ENCODE results near the gene CYTH4.

CYTH4 gene

GRCh38 chr22:37290737-37291136 is 8.4 kb downstream of the CYTH4 start:
- DNase-seq (ENCODE audit: low read depth, low spot score): no peak

DNA sequence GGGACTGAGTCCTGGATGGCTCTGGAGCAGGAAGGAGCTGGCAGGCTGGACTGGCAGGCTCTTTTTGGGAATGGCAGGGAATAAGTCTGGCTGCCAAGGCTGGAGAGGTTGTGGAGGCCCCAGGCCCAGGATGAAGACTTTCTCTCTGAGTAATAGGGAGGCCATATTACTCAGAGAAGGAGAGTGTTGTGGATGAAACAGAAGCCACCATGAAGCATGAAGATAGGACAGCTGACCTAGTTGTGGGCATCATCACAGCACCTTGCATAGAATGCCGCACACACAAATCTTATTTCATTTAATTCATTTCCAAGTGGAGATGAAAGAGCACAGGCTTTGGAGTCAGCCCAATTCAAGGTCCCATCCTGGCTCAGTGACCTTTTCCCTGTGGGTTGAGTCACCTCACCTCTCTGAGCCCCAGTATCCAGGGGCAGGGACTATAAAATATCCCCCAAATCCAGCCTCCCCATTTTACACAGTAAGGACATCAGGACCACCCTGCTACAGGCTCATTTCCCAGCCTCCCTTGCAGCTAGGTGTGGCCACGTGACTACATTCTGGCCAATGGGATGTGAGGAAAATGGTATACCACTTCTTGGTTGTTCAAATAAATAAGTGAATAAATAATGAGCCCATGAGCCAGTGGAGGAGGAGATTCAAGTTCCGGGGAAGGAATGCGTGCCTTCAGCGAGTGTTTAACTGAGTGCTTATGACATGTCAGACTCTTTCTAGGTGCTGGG is 9.4 kb downstream of the CYTH4 start:
- DNase-seq (ENCODE audit: low read depth, low spot score): no peak

- DNase-seq (ENCODE audit: low read depth, low spot score): no peak
These were observed 10.3 kb downstream of the CYTH4 start for GRCh38 chr22:37292641-37293040.

DNA sequence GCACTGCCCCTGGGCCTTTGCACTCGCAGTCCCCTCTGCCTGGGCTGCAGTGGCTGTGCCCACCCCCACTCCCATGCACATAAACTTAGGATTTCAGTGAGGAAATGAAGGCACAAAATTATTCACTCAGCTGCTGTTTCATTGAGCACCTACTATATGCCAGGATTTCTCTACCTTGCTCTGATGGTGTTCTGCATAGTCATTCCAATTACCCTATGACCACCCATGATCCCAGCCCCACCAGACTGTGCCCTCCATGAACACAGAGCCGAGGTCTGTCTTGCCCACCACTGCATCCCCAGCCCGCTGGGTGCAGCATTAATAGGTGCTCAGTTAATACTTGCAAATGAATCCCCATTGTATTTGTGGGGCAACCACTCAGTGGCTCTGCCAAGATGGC is 10.9 kb downstream of the CYTH4 start:
- DNase-seq (ENCODE audit: low read depth, low spot score): no peak

DNA sequence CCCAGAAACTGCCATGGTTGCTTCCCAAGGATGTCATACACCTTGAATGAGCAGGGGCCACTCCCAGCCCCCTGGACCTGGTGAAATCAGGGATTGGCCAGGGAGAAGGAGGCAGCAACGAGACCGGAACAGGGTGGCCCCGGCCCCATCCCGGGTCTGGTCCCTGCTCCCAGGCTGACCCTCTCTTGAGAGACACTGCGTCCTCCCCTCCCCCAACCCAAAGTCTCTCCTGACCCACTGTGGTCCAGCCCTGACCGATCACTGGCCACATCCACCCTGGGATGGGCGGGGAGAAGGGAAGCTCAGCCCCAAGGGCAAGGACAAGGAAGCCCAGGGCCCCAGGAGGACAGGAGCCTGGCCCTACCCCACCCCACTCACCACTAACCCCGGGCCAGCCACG is 12.4 kb downstream of the CYTH4 start:
- no peak for DNase-seq (ENCODE audit: low read depth, low spot score)

DNA sequence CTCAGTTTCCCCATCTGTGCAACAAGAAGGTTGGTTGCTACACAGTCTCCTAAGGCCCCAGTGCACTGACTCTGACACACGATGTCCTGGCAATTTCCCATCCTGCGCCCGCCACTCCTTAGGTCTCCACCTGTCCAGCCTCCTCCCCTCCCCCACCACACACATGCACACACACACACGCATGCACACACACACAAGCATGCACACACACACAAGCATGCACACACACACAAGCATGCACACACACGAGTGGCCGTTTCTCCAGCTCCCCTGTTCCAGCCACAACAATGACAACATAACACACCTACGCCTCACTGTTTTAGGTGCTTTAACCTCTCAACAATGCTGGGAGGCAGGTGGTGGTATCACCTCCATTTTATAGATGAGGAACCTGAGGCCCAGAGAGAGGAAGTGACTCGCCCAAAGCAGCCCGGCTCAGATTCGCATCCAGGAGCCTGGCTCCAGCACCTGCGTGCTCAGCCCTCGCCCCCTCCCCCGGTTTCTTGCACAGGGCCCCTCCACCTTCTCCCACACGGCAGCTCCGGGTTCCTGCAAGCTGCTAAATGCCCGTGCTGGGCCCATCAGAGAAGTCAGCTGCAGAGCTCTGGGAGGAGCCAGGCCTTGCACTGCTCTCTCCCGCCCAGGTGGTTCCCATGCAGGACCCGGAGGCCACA is 13.0 kb downstream of the CYTH4 start:
- no peak for DNase-seq (ENCODE audit: low read depth, low spot score)

GRCh38 chr22:37295946-37296345 is 13.6 kb downstream of the CYTH4 start:
- DNase-seq (ENCODE audit: low read depth, low spot score): no peak

DNA sequence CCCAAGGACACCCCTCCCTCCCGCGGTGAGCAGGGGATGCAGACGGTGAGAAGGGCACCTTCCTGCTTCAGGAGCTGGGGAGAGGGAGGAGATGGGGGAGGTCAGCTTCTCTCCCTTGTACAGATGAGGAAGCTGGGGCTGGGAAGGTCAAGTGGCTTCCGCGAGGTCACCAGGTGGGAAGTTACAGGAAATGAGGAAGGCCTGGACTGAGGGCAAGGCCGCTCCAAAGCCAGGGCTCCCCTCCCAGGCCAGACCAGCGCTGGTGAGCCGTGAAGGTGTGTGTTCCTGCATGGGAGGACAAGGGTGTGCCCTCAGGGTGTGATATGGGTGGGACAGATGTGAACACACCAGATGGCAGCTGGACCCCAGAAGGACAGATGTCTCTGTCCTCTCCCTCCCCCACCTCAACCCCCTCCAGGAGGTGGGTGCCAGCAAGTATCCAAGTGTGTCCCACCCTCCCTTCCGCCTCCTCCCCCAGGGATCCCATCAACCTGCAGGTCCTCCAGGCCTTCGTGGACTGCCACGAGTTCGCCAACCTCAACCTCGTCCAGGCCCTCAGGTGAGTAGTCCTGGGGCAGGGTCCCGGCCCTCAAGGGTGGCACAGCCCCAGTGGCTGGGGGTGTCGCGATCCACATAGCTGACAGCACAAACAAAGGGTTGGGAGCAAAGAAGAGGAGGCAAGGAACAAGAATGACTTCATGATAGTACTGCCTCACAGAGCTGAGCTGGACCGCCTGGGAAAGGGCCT is 16.6 kb downstream of the CYTH4 start:
- DNase-seq (ENCODE audit: low read depth, low spot score): no peak

- DNase-seq (ENCODE audit: low read depth, low spot score): no peak
These were observed 17.7 kb downstream of the CYTH4 start for GRCh38 chr22:37299969-37300509.

- DNase-seq (ENCODE audit: low read depth, low spot score): no peak
These were observed 18.3 kb downstream of the CYTH4 start for GRCh38 chr22:37300551-37301017.

- no peak for DNase-seq (ENCODE audit: low read depth, low spot score)
These were observed 19.0 kb downstream of the CYTH4 start for GRCh38 chr22:37301144-37301830.

DNA sequence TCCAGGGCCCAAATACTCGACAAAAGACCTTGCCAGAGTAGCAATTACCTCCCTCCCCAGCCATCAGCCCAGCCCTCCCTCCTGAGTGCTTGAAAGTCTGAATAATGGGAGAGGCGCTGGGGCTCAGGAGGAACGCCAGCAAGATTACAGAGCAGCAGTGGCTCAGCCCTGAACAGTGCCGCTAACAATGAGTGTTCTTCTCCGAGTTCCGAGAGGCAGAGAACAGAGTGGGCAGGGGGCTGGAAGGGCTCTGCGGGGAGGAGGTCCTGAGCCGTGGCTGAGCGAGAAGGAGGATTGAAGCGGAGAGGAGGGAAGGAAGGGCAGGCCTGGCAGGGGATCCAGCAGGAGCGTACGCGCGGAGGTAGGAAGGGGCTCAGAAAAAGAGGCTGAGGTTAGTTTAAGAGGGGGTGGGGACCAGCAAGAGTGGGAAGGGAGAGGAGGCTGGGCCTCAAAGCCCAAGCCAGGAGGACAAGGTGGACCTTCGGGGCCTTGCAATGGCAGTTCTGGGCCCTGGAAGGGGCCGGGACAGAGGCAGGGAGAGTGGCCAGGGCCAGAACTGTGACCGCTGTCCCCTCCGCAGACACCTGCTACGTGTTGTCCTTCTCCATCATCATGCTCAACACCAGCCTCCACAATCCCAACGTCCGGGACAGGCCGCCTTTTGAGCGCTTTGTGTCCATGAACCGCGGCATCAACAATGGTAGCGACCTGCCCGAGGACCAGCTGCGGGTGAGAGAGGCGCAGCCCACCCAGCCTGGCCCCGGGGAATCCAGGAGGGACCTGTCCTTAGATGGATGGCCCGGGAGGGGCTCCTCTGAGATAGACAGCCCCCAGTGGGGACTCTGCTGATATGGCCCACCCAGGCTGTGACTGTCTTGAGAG is 20.6 kb downstream of the CYTH4 start:
- DNase-seq (ENCODE audit: low read depth, low spot score): no peak

DNA sequence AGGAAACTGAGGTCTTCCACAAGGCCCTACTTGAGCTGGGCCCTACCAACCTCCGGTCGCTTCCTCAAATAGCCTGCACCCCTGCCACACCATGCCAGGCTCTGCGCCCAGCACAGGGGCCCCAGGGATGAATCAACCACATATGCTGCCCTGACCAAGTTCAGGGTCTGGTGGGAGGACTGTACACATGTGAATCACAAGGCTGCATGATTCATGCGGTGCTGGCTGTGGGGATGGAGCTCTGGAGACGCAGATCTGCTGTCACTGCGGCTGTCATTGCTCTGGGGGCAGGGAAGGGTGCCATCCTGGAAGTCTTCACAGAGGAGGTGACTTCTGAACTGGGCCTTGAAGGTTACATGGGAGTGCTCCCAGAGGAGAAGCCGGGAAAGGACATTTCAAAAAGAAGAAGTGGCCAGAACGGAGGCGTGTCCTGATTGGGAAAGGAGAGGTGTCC is 21.5 kb downstream of the CYTH4 start:
- peak; percentile 42 for DNase-seq (ENCODE audit: low read depth, low spot score)

- DNase-seq (ENCODE audit: low read depth, low spot score): no peak
These were observed 22.5 kb downstream of the CYTH4 start for GRCh38 chr22:37304595-37305343.

DNA sequence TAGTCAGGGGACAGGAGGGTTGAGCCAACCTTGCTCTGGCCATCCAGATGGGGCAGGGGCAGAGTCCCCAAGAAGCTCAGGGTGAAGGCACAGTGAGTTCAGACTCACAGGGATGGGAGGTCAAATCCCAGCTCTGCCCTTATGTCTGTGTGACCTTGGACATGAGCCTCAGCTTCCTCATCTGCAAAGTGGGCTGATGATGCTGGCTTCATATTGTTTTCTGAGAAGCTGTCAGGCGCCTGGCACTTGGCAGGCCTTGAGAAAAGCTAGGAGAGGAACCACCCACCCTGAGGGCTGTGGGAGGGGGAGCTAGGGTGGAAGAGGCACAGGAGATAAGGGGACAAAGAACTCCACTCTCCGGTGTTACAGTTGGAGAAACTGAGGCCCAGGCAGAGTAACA is 23.6 kb downstream of the CYTH4 start:
- no peak for DNase-seq (ENCODE audit: low read depth, low spot score)

GRCh38 chr22:37306494-37306829 is 24.2 kb downstream of the CYTH4 start:
- DNase-seq (ENCODE audit: low read depth, low spot score): no peak

GRCh38 chr22:37308385-37309200 is 26.3 kb downstream of the CYTH4 start:
- no peak for DNase-seq (ENCODE audit: low read depth, low spot score)

GRCh38 chr22:37309211-37310074 is 27.1 kb downstream of the CYTH4 start:
- DNase-seq (ENCODE audit: low read depth, low spot score): no peak
